ENCODE data around the gene TBC1D5. TPM values are rescaled to one million over a fixed set of nuclear protein-coding genes. Genes with fewer than 3 reads are reported as not detected.
"Not testable (repeated sequence)": the region's sequence is repeated elsewhere in the genome, so short reads cannot be mapped to it uniquely, and the experiment has no call there.

TBC1D5 gene
- polyA plus RNA-seq, 1 experiment = 27.0 TPM

GRCh38 chr3:17357035-17357710 is 385.3 kb downstream of the TBC1D5 start:
- no peak overlapping the region for H3K4me3 ChIP-seq (ENCODE audit: low read depth, low read length)
- no peaks in the 10 kb centered on the region for H3K27me3 ChIP-seq (ENCODE audit: control insufficient read depth, insufficient read depth, low read length)
- H3K36me3 ChIP-seq (ENCODE audit: control insufficient read depth, insufficient read depth, low read length) = no peaks in the 10 kb centered on the region
- CTCF ChIA-PET = no interaction called here
- DNase-seq (ENCODE audit: low read depth) = no peak
- POLR2A ChIA-PET = no interaction called here
- TF ChIP-seq, protein P1, sequence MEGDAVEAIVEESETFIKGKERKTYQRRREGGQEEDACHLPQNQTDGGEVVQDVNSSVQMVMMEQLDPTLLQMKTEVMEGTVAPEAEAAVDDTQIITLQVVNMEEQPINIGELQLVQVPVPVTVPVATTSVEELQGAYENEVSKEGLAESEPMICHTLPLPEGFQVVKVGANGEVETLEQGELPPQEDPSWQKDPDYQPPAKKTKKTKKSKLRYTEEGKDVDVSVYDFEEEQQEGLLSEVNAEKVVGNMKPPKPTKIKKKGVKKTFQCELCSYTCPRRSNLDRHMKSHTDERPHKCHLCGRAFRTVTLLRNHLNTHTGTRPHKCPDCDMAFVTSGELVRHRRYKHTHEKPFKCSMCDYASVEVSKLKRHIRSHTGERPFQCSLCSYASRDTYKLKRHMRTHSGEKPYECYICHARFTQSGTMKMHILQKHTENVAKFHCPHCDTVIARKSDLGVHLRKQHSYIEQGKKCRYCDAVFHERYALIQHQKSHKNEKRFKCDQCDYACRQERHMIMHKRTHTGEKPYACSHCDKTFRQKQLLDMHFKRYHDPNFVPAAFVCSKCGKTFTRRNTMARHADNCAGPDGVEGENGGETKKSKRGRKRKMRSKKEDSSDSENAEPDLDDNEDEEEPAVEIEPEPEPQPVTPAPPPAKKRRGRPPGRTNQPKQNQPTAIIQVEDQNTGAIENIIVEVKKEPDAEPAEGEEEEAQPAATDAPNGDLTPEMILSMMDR (IDR thresholded peaks at IDR 0.05; ENCODE audit: insufficient read depth, low read depth, low read length) = no peak

DNA sequence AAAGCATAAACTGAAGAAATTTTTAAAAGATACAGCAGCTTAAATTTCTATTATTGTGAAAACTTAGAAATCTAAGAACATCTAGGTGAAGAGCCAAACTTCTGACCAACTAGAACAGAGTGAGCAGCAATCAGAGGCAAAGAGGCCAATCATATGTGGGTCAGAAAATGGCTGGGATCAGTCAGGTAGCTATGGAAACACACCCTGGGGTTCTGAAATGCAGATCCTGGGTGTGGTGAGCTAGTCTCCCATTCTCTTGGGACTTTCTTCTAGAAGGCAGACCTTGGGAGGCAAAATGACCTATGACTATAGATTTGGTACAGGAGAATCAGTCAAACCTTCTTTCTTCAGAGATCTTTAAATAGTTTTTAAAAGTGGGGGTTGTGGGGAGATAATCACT is 385.8 kb downstream of the TBC1D5 start:
- Histone ChIP-seq H3K27me3 (ENCODE audit: control insufficient read depth, insufficient read depth, low read length) (no peaks in the 10 kb centered on the region), H3K36me3 (ENCODE audit: control insufficient read depth, insufficient read depth, low read length) (no peaks in the 10 kb centered on the region), H3K4me3 (ENCODE audit: low read depth, low read length) (no peak overlapping the region)
- no peak for DNase-seq (ENCODE audit: low read depth)
- ChIA-PET CTCF (no interaction called here), POLR2A (no interaction called here)
- TF ChIP-seq, protein P1 (IDR thresholded peaks at IDR 0.05; ENCODE audit: insufficient read depth, low read depth, low read length) = no peak

DNA sequence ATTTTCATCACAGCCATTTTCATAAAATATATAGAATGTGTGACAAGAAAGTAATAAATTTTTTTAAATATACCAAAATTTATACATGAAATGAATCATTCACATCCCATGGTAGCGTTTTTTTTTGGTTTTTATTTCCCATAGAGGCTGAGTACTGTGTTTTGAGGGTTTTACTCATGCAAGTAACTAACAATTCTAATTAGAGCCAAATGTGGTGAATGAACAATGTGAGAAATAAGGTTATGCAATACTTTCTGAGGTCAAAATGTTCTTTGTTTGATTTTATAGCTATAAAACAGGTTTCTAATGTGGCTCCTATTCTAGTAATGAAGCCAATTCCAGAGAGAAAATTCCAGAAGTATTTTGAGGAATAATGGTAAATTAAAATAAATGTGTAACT is 386.8 kb downstream of the TBC1D5 start:
- H3K36me3 ChIP-seq (ENCODE audit: control insufficient read depth, insufficient read depth, low read length) = no peaks in the 10 kb centered on the region
- no peak overlapping the region for H3K4me3 ChIP-seq (ENCODE audit: low read depth, low read length)
- CTCF ChIA-PET = no interaction called here
- no peaks in the 10 kb centered on the region for H3K27me3 ChIP-seq (ENCODE audit: control insufficient read depth, insufficient read depth, low read length)
- peak; percentile 28 for DNase-seq (ENCODE audit: low read depth)
- TF ChIP-seq, protein P1 (IDR thresholded peaks at IDR 0.05; ENCODE audit: insufficient read depth, low read depth, low read length) = no peak
- POLR2A ChIA-PET = no interaction called here

DNA sequence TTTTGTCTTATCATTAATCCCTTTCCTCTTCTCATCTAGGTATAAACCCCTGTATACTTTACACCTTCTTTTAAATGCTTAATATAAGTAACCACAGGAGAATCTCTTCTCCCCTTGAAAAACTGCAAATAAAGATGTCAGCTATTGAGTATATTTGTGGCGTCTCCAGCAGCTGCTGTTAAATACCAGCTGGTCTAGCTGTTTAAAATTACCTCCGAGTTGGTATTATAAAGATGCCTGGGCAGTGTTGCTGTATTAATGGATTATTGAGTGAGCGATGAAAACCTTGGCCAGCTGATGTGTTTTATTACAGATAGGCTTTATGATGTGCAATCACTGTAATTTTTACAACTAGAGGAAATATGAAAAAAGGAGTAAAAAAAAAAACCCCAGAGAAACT is 388.1 kb downstream of the TBC1D5 start:
- no peaks in the 10 kb centered on the region for H3K27me3 ChIP-seq (ENCODE audit: control insufficient read depth, insufficient read depth, low read length)
- ChIA-PET CTCF (no interaction called here), POLR2A (interaction anchor here (0.7 kb wide), 1 partner anchor 34 kb away, joined by 3 read pairs; no protein-coding TSS in a partner anchor)
- H3K4me3 ChIP-seq (ENCODE audit: low read depth, low read length) = no peak overlapping the region
- no peak for DNase-seq (ENCODE audit: low read depth)
- H3K36me3 ChIP-seq (ENCODE audit: control insufficient read depth, insufficient read depth, low read length) = no peaks in the 10 kb centered on the region
- TF ChIP-seq, protein P1 (IDR thresholded peaks at IDR 0.05; ENCODE audit: insufficient read depth, low read depth, low read length) = no peak

- no peaks in the 10 kb centered on the region for H3K27me3 ChIP-seq (ENCODE audit: control insufficient read depth, insufficient read depth, low read length)
- TF ChIP-seq, protein P1 (IDR thresholded peaks at IDR 0.05; ENCODE audit: insufficient read depth, low read depth, low read length) = no peak
- ChIA-PET POLR2A (no interaction called here), CTCF (no interaction called here)
- no peaks in the 10 kb centered on the region for H3K36me3 ChIP-seq (ENCODE audit: control insufficient read depth, insufficient read depth, low read length)
- H3K4me3 ChIP-seq (ENCODE audit: low read depth, low read length) = no peak overlapping the region
- DNase-seq (ENCODE audit: low read depth) = no peak
Measured at GRCh38 chr3:17352620-17353019, 389.8 kb downstream of the TBC1D5 start.

GRCh38 chr3:17351193-17351592 is 391.2 kb downstream of the TBC1D5 start:
- DNase-seq (ENCODE audit: low read depth); POLR2A ChIA-PET; CTCF ChIA-PET; H3K4me3 ChIP-seq (ENCODE audit: low read depth, low read length); H3K36me3 ChIP-seq (ENCODE audit: control insufficient read depth, insufficient read depth, low read length); H3K27me3 ChIP-seq (ENCODE audit: control insufficient read depth, insufficient read depth, low read length): not testable (repeated sequence)
